Liver (tissue), 9 donors: Measurements from ENCODE around the gene RBM3. TPM values are rescaled to one million over a fixed set of nuclear protein-coding genes. Genes with fewer than 3 reads are reported as not detected.

ENCODE experiments used
- DNase-seq: peaks from one replicate; pipeline ENCODE4 v3.0.0-alpha.2; 2017; ENCODE audit warnings: low spot score
- H3K27ac ChIP-seq, 2 donors: one replicate each; pipeline ENCODE4 v1.7.0; 2013; ENCODE audit warnings: inconsistent platforms in 2 of 2, low read length in 2 of 2, control low read depth in 1 of 2, low read depth in 1 of 2, mild to moderate bottlenecking in 1 of 2
- H3K27me3 ChIP-seq, 4 donors: one replicate each; pipeline versions ENCODE4 v1.6.1 to v1.7.0; 2013; ENCODE audit warnings: low read length in 3 of 4, inconsistent platforms in 1 of 4, mild to moderate bottlenecking in 1 of 4, moderate library complexity in 1 of 4; ENCODE audit not compliant: control insufficient read depth in 4 of 4, insufficient read depth in 4 of 4
- H3K36me3 ChIP-seq, 4 donors: one replicate each; pipeline versions ENCODE4 v1.6.1 to v1.7.0; 2013; ENCODE audit warnings: low read length in 3 of 4, mild to moderate bottlenecking in 3 of 4, low read depth in 1 of 4, moderate library complexity in 1 of 4; ENCODE audit not compliant: control insufficient read depth in 4 of 4, insufficient read depth in 3 of 4
- H3K4me1 ChIP-seq, 4 donors: one replicate each; pipeline versions ENCODE4 v1.6.1 to v1.7.0; 2013; ENCODE audit warnings: low read length in 3 of 4, mild to moderate bottlenecking in 3 of 4, moderate library complexity in 1 of 4; ENCODE audit not compliant: control insufficient read depth in 4 of 4, insufficient read depth in 4 of 4
- H3K4me3 ChIP-seq, 3 donors: one replicate each; pipeline versions ENCODE4 v1.6.1 to v1.7.0; 2013; ENCODE audit warnings: low read length in 3 of 3, control low read depth in 1 of 3, low read depth in 1 of 3, mild to moderate bottlenecking in 1 of 3
- H3K9ac ChIP-seq, 2 donors: one replicate each; pipeline ENCODE4 v1.7.0; 2013; ENCODE audit warnings: low read length in 2 of 2, mild to moderate bottlenecking in 2 of 2, moderate library complexity in 2 of 2, control low read depth in 1 of 2, low read depth in 1 of 2
- H3K9me3 ChIP-seq, 4 donors: one replicate each; pipeline versions ENCODE4 v1.6.1 to v1.7.0; 2013; ENCODE audit warnings: low read length in 3 of 4; ENCODE audit not compliant: control insufficient read depth in 4 of 4
- ATF3 ChIP-seq: IDR thresholded peaks from 2 replicates; pipeline ENCODE4 v1.6.1; 2016; ENCODE audit warnings: antibody characterized with exemption
- CTCF ChIP-seq: fragments of 150-350 bp; IDR thresholded peaks from 2 replicates; pipeline ENCODE4 v1.5.1; 2017; ENCODE audit warnings: improper control_type of control experiment, low read depth, low read length; ENCODE audit not compliant: missing input control
- EGR1 ChIP-seq, 2 donors: IDR thresholded peaks; 2 replicates each; pipeline ENCODE4 v1.6.1; 2016 to 2018; ENCODE audit warnings: antibody characterized with exemption in 2 of 2, low read depth in 2 of 2
- FOXA1 ChIP-seq: IDR thresholded peaks from 2 replicates; pipeline ENCODE4 v1.6.1; 2016; ENCODE audit warnings: antibody characterized with exemption
- FOXA2 ChIP-seq: IDR thresholded peaks from 2 replicates; pipeline ENCODE4 v1.6.1; 2016; ENCODE audit warnings: antibody characterized with exemption
- GABPA ChIP-seq, 2 donors: IDR thresholded peaks in 1 of 2; conservative IDR thresholded peaks in 1 of 2; 2 replicates each; pipeline ENCODE4 v1.6.1; 2016; ENCODE audit warnings: antibody characterized with exemption in 2 of 2, mild to moderate bottlenecking in 1 of 2, moderate library complexity in 1 of 2
- HNF4A ChIP-seq, 2 donors: conservative IDR thresholded peaks; 2 replicates each; pipeline ENCODE4 v1.6.1; 2016; ENCODE audit warnings: antibody characterized with exemption in 2 of 2, mild to moderate bottlenecking in 2 of 2
- HNF4G ChIP-seq: IDR thresholded peaks from 2 replicates; pipeline ENCODE4 v1.6.1; 2016; ENCODE audit warnings: antibody characterized with exemption
- JUND ChIP-seq, 2 donors: IDR thresholded peaks; 2 replicates each; pipeline ENCODE4 v1.6.1; 2016; ENCODE audit warnings: antibody characterized with exemption in 2 of 2
- MAX ChIP-seq: IDR thresholded peaks from 2 replicates; pipeline ENCODE4 v1.6.1; 2016; ENCODE audit warnings: antibody characterized with exemption
- NR2F2 ChIP-seq: IDR thresholded peaks from 2 replicates; pipeline ENCODE4 v1.6.1; 2016; ENCODE audit warnings: antibody characterized with exemption
- RAD21 ChIP-seq, 2 donors: IDR thresholded peaks; 2 replicates each; pipeline ENCODE4 v1.6.1; 2016; ENCODE audit warnings: antibody characterized with exemption in 2 of 2, mild to moderate bottlenecking in 2 of 2
- REST ChIP-seq: IDR thresholded peaks from 2 replicates; pipeline ENCODE4 v1.6.1; 2016; ENCODE audit warnings: antibody characterized with exemption, mild to moderate bottlenecking
- RXRA ChIP-seq, 2 donors: IDR thresholded peaks; 2 replicates each; pipeline ENCODE4 v1.6.1; 2017 to 2018; ENCODE audit warnings: antibody characterized with exemption in 2 of 2, mild to moderate bottlenecking in 1 of 2
- SP1 ChIP-seq: IDR thresholded peaks from 2 replicates; pipeline ENCODE4 v1.6.1; 2018; ENCODE audit warnings: antibody characterized with exemption, mild to moderate bottlenecking
- TAF1 ChIP-seq: conservative IDR thresholded peaks from 2 replicates; pipeline ENCODE4 v1.6.1; 2016; ENCODE audit warnings: antibody characterized with exemption, mild to moderate bottlenecking
- YY1 ChIP-seq: IDR thresholded peaks from 2 replicates; pipeline ENCODE4 v1.6.1; 2016; ENCODE audit warnings: antibody characterized with exemption, mild to moderate bottlenecking
- ZBTB33 ChIP-seq: IDR thresholded peaks from 2 replicates; pipeline ENCODE4 v1.6.1; 2016; ENCODE audit warnings: antibody characterized with exemption
- WGBS: extraction: QIAGEN DNeasy Blood & Tissue Kit; methylation state at CpG from one replicate; pipeline ENCODE4 v1.1.7; 2013; 5-methylcytosine and 5-hydroxymethylcytosine counted together
- polyA plus RNA-seq, 2 donors: library from polyadenylated mRNA; stranded (reverse) in 1 of 2; unstranded in 1 of 2; fragments of 200-250 nt in 1 of 2; fragments of >200 nt in 1 of 2; fragmentation: Nextera tagmentation in 1 of 2; extraction: Ambion mirVana in 1 of 2; gene quantifications; one replicate each; pipeline versions ENCODE4 v1.2.1 to v1.2.3, GENCODE V29; 2013 to 2015
- total RNA-seq, 2 donors: library from RNA; depleted of rRNA; stranded (reverse); fragments of >200 nt; gene quantifications; one replicate each; pipeline ENCODE4 v1.2.3, GENCODE V29; 2014
- donor health status: healthy.
- donor health status: healthy.
- donor health status: healthy.
- donor health status: healthy.
- donor health status: healthy.

Gene RBM3
- total and polyA plus RNA-seq, 4 donors: 28.6 to 87.3 (median 62.1) TPM

GRCh38 chrX:48541140-48541814 is 33.0 kb upstream of the RBM3 start:
- Histone ChIP-seq H3K27me3 (no peaks in the 10 kb centered on the region), H3K4me1 (peaks cover 1 to 10% (median 5%) of the 10 kb centered on the region in 4 donors), H3K36me3 (peaks cover 0 to 7% (median 3%) of the 10 kb centered on the region in 4 donors), H3K9me3 (no peaks in the 10 kb centered on the region), H3K27ac (no peak overlapping the region), H3K4me3 (no peak overlapping the region), H3K9ac (no peak overlapping the region)
- WGBS: 73% methylated on average over 10 of the region's 10 CpGs
- DNase-seq: no peak
- no peak for TF ChIP-seq TAF1
- TF ChIP-seq ATF3: no peak
- TF ChIP-seq CTCF: no peak
- TF ChIP-seq EGR1 (IDR thresholded peaks at IDR 0.05; ENCODE audit: low read depth in 2 of 2): no peak
- no peak for TF ChIP-seq JUND (IDR thresholded peaks at IDR 0.05)
- TF ChIP-seq YY1: no peak
- no peak for TF ChIP-seq GABPA (IDR thresholded peaks at IDR 0.05 in 1 of 2, conservative IDR thresholded peaks at IDR 0.05 in 1 of 2)
- no peak for TF ChIP-seq HNF4G
- TF ChIP-seq NR2F2: no peak
- no peak for TF ChIP-seq FOXA2
- TF ChIP-seq HNF4A (conservative IDR thresholded peaks at IDR 0.05): no peak
- no peak for TF ChIP-seq SP1
- no peak for TF ChIP-seq ZBTB33
- TF ChIP-seq MAX: no peak
- no peak for TF ChIP-seq RXRA (IDR thresholded peaks at IDR 0.05)
- no peak for TF ChIP-seq REST
- no peak for TF ChIP-seq FOXA1
- no peak for TF ChIP-seq RAD21 (IDR thresholded peaks at IDR 0.05)
